ENCODE measurements around the gene RBFOX1.

The RBFOX1 gene

DNA sequence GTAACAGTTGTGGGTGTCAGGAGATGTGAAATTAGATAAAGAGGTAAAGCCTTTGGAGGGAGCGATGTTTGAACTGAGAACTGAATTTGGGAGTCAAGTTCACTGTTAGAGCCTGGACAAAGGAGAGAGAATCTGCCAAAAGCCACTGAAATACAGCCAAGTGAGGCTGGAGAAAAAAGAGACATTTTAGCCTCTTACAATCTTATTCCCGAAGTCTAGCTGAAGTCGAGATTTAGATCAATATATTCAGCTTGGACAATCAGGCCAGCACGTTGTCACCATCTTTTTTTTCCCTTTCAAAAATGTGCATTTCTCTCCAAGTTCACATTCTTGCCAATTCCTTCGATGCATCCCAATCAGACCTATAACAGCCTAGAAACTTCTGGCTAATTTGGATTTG lies 312.2 kb downstream of the RBFOX1 start:
- peaks cover 38% of the 10 kb centered on the region for H3K9me3 Mint-ChIP-seq
- no peak overlapping the region for H3K4me3 Mint-ChIP-seq
- no peaks in the 10 kb centered on the region for H3K27me3 Mint-ChIP-seq (ENCODE audit: low read depth)
- no peaks in the 10 kb centered on the region for H3K4me1 Mint-ChIP-seq (ENCODE audit: low read depth)
- no peaks in the 10 kb centered on the region for H3K36me3 Mint-ChIP-seq (ENCODE audit: low read depth)
- H3K27ac Mint-ChIP-seq = no peak overlapping the region

DNA sequence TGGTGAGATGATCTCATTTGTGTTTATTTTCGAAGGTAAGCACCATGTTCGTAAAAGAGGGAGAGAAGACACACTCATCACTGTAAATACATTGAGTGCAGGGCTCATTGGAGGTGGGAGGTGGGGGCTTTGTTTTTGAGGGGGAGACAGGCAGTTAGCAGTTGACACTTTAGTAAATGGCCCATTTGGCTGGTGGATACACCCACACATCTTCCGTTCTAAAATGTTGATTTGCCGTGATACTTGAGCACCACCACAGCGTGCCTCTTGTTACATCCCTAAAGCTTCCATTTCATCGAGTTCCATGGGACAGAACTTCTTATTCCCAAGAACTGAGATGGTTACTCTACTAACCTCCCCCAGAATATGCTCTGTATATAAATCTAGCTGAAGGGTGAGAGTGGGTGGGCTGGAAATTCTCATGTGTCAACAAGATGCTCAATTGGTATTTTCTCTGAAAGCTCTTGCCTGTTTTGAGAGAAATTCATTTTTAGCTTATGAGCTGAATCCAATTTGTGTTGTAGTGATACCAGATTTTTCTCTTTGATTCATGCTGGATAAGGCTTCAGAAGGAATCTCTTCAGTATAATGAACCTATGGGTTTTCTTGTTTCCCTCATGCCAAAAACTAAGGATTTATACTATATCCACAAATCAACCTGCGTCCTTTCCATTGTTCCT lies 314.3 kb downstream of the RBFOX1 start:
- H3K4me1 Mint-ChIP-seq (ENCODE audit: low read depth) = no peaks in the 10 kb centered on the region
- H3K4me3 Mint-ChIP-seq = no peak overlapping the region
- H3K27me3 Mint-ChIP-seq (ENCODE audit: low read depth) = no peaks in the 10 kb centered on the region
- H3K27ac Mint-ChIP-seq = no peak overlapping the region
- H3K36me3 Mint-ChIP-seq (ENCODE audit: low read depth) = no peaks in the 10 kb centered on the region
- peaks cover 38% of the 10 kb centered on the region for H3K9me3 Mint-ChIP-seq

DNA sequence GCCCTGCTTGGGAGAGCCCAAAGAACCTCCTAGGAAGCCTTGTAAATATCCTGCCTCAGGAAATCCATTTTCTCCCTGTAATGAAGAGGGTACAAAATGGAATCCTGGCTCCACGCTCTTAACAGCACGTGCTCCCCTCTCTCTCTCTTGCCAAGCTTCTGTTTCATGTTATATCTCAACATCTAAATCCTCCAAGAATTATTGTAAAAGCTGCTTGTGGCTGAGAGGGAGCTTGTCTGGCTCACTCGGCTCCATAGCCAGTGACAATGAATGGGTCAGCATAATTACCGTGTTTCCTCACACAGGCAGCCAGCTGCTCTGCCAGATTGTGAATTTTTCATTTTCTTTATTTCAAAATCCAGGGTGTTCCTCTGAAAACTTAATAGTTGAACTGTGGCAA lies 317.8 kb downstream of the RBFOX1 start:
- Mint-ChIP-seq H3K27me3 (ENCODE audit: low read depth) (no peaks in the 10 kb centered on the region), H3K27ac (no peak overlapping the region), H3K9me3 (peaks cover 40% of the 10 kb centered on the region), H3K36me3 (ENCODE audit: low read depth) (no peaks in the 10 kb centered on the region), H3K4me3 (no peak overlapping the region), H3K4me1 (ENCODE audit: low read depth) (no peaks in the 10 kb centered on the region)

GRCh38 chr16:7651803-7652570 lies 319.3 kb downstream of the RBFOX1 start:
- peaks cover 28% of the 10 kb centered on the region for H3K9me3 Mint-ChIP-seq
- H3K4me3 Mint-ChIP-seq = no peak overlapping the region
- no peaks in the 10 kb centered on the region for H3K27me3 Mint-ChIP-seq (ENCODE audit: low read depth)
- no peak overlapping the region for H3K27ac Mint-ChIP-seq
- H3K4me1 Mint-ChIP-seq (ENCODE audit: low read depth) = no peaks in the 10 kb centered on the region
- no peaks in the 10 kb centered on the region for H3K36me3 Mint-ChIP-seq (ENCODE audit: low read depth)

- Mint-ChIP-seq H3K4me1 (ENCODE audit: low read depth) (no peaks in the 10 kb centered on the region), H3K4me3 (no peak overlapping the region), H3K27me3 (ENCODE audit: low read depth) (no peaks in the 10 kb centered on the region), H3K36me3 (ENCODE audit: low read depth) (no peaks in the 10 kb centered on the region), H3K27ac (no peak overlapping the region), H3K9me3 (peaks cover 21% of the 10 kb centered on the region)
Measured at GRCh38 chr16:7653746-7654461, 321.3 kb downstream of the RBFOX1 start.

DNA sequence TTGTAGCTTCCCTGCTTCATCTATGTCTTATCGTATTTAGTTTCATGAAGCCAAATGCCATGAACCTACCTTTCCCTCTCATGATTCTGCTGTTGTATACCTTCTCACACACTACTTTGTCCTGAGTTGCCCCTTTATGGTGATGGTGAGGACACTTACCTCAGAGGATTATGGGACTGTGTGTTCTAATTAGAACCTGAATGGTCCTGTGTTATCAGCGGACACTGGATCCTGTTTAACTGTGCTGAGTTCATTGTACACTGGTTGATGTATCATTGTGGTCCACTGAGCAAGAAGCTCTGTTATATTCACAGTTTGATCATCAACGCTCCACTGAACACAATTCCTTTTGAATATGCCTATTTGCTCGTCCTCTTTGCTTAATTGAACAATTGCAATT lies 343.0 kb downstream of the RBFOX1 start:
- Mint-ChIP-seq H3K4me3 (no peak overlapping the region), H3K27me3 (ENCODE audit: low read depth) (no peaks in the 10 kb centered on the region), H3K4me1 (ENCODE audit: low read depth) (no peaks in the 10 kb centered on the region), H3K9me3 (peaks cover 5% of the 10 kb centered on the region), H3K27ac (no peak overlapping the region), H3K36me3 (ENCODE audit: low read depth) (no peaks in the 10 kb centered on the region)

GRCh38 chr16:7680296-7680695 lies 347.7 kb downstream of the RBFOX1 start:
- H3K36me3 Mint-ChIP-seq (ENCODE audit: low read depth) = no peaks in the 10 kb centered on the region
- H3K9me3 Mint-ChIP-seq = peaks cover 13% of the 10 kb centered on the region
- no peaks in the 10 kb centered on the region for H3K4me1 Mint-ChIP-seq (ENCODE audit: low read depth)
- no peaks in the 10 kb centered on the region for H3K27me3 Mint-ChIP-seq (ENCODE audit: low read depth)
- H3K4me3 Mint-ChIP-seq = no peak overlapping the region
- no peak overlapping the region for H3K27ac Mint-ChIP-seq

DNA sequence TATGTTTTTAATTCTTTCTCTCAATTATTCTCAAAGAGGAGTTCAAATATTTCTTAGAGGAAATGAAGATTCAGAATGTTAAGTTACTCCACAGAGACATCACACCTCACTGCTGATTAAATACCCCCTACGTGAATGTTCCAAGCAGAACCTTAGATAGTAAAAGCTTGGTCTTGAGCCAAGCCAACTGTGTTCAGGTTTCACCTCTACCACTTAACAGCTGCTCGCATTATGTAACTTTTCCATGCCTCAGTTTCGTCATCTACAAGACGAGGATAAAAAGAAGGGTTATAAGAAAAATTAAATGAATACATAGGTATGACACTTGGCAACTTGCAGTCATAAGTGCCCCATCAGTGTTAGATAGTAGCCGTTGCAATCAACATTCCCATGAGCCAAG lies 356.2 kb downstream of the RBFOX1 start:
- H3K36me3 Mint-ChIP-seq (ENCODE audit: low read depth) = no peaks in the 10 kb centered on the region
- H3K27ac Mint-ChIP-seq = no peak overlapping the region
- H3K4me3 Mint-ChIP-seq = no peak overlapping the region
- H3K4me1 Mint-ChIP-seq (ENCODE audit: low read depth) = no peaks in the 10 kb centered on the region
- peaks cover 26% of the 10 kb centered on the region for H3K9me3 Mint-ChIP-seq
- no peaks in the 10 kb centered on the region for H3K27me3 Mint-ChIP-seq (ENCODE audit: low read depth)

GRCh38 chr16:7689234-7689633 lies 356.6 kb downstream of the RBFOX1 start:
- H3K9me3 Mint-ChIP-seq = peaks cover 26% of the 10 kb centered on the region
- H3K27ac Mint-ChIP-seq = no peak overlapping the region
- H3K4me3 Mint-ChIP-seq = no peak overlapping the region
- H3K27me3 Mint-ChIP-seq (ENCODE audit: low read depth) = no peaks in the 10 kb centered on the region
- no peaks in the 10 kb centered on the region for H3K4me1 Mint-ChIP-seq (ENCODE audit: low read depth)
- no peaks in the 10 kb centered on the region for H3K36me3 Mint-ChIP-seq (ENCODE audit: low read depth)

- Mint-ChIP-seq H3K4me1 (ENCODE audit: low read depth) (no peaks in the 10 kb centered on the region), H3K36me3 (ENCODE audit: low read depth) (no peaks in the 10 kb centered on the region), H3K27ac (no peak overlapping the region), H3K27me3 (ENCODE audit: low read depth) (no peaks in the 10 kb centered on the region), H3K4me3 (no peak overlapping the region), H3K9me3 (peaks cover 26% of the 10 kb centered on the region)
Measured at GRCh38 chr16:7691533-7691932, 358.9 kb downstream of the RBFOX1 start.

DNA sequence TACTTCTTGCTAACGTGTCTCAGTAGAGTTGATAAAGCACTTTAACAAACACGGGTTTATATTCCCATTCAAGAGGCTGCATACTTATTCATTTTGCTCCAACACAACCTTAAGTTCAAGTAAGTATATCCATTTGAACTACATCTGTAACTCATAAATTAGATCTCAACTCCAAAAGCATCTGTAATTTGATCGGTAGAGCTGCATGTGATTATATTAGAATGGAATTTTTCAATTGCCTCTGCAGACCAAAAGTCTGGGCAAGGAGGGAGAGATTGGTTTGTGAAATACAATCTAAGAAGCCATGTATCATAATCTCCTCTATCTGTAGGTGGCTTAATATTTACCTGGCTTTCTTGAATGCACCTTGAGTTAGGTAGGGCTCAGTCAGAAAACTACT lies 371.0 kb downstream of the RBFOX1 start:
- no peak overlapping the region for H3K27ac Mint-ChIP-seq
- H3K9me3 Mint-ChIP-seq = peaks cover 33% of the 10 kb centered on the region
- H3K4me3 Mint-ChIP-seq = no peak overlapping the region
- H3K36me3 Mint-ChIP-seq (ENCODE audit: low read depth) = no peaks in the 10 kb centered on the region
- H3K4me1 Mint-ChIP-seq (ENCODE audit: low read depth) = no peaks in the 10 kb centered on the region
- H3K27me3 Mint-ChIP-seq (ENCODE audit: low read depth) = no peaks in the 10 kb centered on the region

GRCh38 chr16:7705885-7706284 lies 373.2 kb downstream of the RBFOX1 start:
- H3K9me3 Mint-ChIP-seq = peaks cover 45% of the 10 kb centered on the region
- no peaks in the 10 kb centered on the region for H3K4me1 Mint-ChIP-seq (ENCODE audit: low read depth)
- H3K4me3 Mint-ChIP-seq = no peak overlapping the region
- no peaks in the 10 kb centered on the region for H3K27me3 Mint-ChIP-seq (ENCODE audit: low read depth)
- H3K36me3 Mint-ChIP-seq (ENCODE audit: low read depth) = no peaks in the 10 kb centered on the region
- no peak overlapping the region for H3K27ac Mint-ChIP-seq

DNA sequence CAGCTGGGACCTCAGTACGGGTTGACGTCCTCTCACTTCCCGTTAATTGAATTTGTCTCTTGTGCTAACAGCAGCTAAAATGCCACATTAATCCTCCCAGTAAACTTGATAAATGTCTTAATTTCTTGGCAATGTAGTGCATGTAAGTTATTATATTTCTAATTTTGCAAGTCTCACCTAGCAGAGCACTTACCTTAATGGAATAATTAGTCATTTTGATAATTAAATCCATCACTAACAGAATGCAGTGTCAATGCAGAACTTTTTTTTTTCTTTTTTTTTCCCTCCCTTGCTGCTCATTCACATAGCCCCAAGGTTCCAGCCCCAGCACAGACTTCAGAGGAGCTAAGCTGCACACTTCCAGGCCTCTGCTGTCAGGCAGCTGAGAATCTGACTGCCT lies 376.5 kb downstream of the RBFOX1 start:
- H3K9me3 Mint-ChIP-seq = peaks cover 48% of the 10 kb centered on the region
- H3K36me3 Mint-ChIP-seq (ENCODE audit: low read depth) = no peaks in the 10 kb centered on the region
- H3K4me3 Mint-ChIP-seq = no peak overlapping the region
- H3K27me3 Mint-ChIP-seq (ENCODE audit: low read depth) = no peaks in the 10 kb centered on the region
- H3K4me1 Mint-ChIP-seq (ENCODE audit: low read depth) = no peaks in the 10 kb centered on the region
- no peak overlapping the region for H3K27ac Mint-ChIP-seq

- Mint-ChIP-seq H3K36me3 (ENCODE audit: low read depth) (no peaks in the 10 kb centered on the region), H3K4me1 (ENCODE audit: low read depth) (no peaks in the 10 kb centered on the region), H3K27me3 (ENCODE audit: low read depth) (no peaks in the 10 kb centered on the region), H3K4me3 (no peak overlapping the region), H3K9me3 (peaks cover 39% of the 10 kb centered on the region), H3K27ac (no peak overlapping the region)
Measured at GRCh38 chr16:7713244-7713643, 380.6 kb downstream of the RBFOX1 start.

DNA sequence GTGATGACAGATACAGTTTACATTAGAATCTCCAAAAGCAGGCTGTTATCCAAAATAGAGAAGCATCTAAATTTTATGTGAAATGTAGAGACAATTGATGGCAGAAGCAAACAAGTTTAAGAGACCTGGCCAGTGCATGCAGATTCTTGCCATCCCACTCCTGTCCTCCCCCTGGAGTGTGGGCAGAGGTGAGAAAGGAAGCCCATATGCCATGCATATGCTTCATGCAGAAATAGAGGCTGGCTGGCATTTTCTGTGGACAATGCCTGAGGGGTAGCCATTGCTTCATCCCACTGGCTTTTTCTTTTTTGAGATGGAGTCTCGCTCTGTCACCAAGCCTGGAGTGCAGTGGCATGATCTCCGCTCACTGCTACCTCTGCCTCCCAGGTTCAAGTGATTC lies 382.1 kb downstream of the RBFOX1 start:
- H3K4me1 Mint-ChIP-seq (ENCODE audit: low read depth) = no peaks in the 10 kb centered on the region
- no peaks in the 10 kb centered on the region for H3K36me3 Mint-ChIP-seq (ENCODE audit: low read depth)
- no peak overlapping the region for H3K27ac Mint-ChIP-seq
- no peak overlapping the region for H3K4me3 Mint-ChIP-seq
- H3K27me3 Mint-ChIP-seq (ENCODE audit: low read depth) = no peaks in the 10 kb centered on the region
- peaks cover 29% of the 10 kb centered on the region for H3K9me3 Mint-ChIP-seq

Data from T-helper 1 cell treated with Interleukin-12 subunit alpha and Interleukin-12 subunit beta and Interleukin-4 antibody, amounts not matched to agents 30 μg/mL and 1 μg/mL, for 36 hours (primary cell).